CD4-positive, CD25-positive, alpha-beta regulatory T cell (primary cell): ENCODE results near the gene ORAI1. TPM values are rescaled to one million over a fixed set of nuclear protein-coding genes. Genes with fewer than 3 reads are reported as not detected.

Experiments
- ATAC-seq, 2 donors: fragments of 150-1000 bp; cut with Tn5 transposase; one replicate each; pipeline ENCODE4 v1.10.0; 2021; ENCODE audit warnings: low read depth in 2 of 2, moderate number of reproducible peaks in 2 of 2, moderate library complexity in 1 of 2
- DNase-seq, 3 donors: peaks; one replicate each; pipeline versions ENCODE4 v3.0.0 to v3.0.0-alpha.2; 2012 to 2022; ENCODE audit warnings: mixed read lengths in 1 of 3
- H3K27ac ChIP-seq: one replicate; pipeline ENCODE4 v1.7.0; 2013; ENCODE audit warnings: mild to moderate bottlenecking, low read length; ENCODE audit not compliant: insufficient read depth, poor library complexity, severe bottlenecking
- H3K27me3 ChIP-seq: one replicate; pipeline ENCODE4 v1.7.0; 2013; ENCODE audit warnings: low read length; ENCODE audit not compliant: control insufficient read depth, insufficient read depth
- H3K36me3 ChIP-seq: one replicate; pipeline ENCODE4 v1.7.0; 2013; ENCODE audit warnings: mild to moderate bottlenecking, low read length, moderate library complexity; ENCODE audit not compliant: control insufficient read depth, insufficient read depth
- H3K4me1 ChIP-seq: 2 replicates; pipeline ENCODE4 v1.7.0; 2013; ENCODE audit warnings: mild to moderate bottlenecking, low read length; ENCODE audit not compliant: insufficient read depth, control insufficient read depth, poor library complexity, severe bottlenecking
- H3K4me3 ChIP-seq: one replicate; pipeline ENCODE4 v1.7.0; 2013; ENCODE audit warnings: low read depth, mild to moderate bottlenecking, low read length, moderate library complexity
- H3K9me3 ChIP-seq, 2 experiments: 1 replicate in 1 of 2; 2 replicates in 1 of 2; pipeline ENCODE4 v1.7.0; 2013; ENCODE audit warnings: low read length in 2 of 2, mild to moderate bottlenecking in 1 of 2, moderate library complexity in 1 of 2; ENCODE audit not compliant: control insufficient read depth in 2 of 2
- H3K27ac Mint-ChIP-seq, 3 donors: one replicate each; pipeline ENCODE4 v1.8.0; 2020 to 2022; ENCODE audit warnings: mild to moderate bottlenecking in 3 of 3, mixed read lengths in 3 of 3, moderate library complexity in 2 of 3
- H3K27me3 Mint-ChIP-seq: one replicate; pipeline ENCODE4 v1.8.0; 2022; ENCODE audit warnings: mild to moderate bottlenecking, mixed read lengths
- H3K36me3 Mint-ChIP-seq: one replicate; pipeline ENCODE4 v1.8.0; 2020; ENCODE audit warnings: mixed read lengths
- H3K4me1 Mint-ChIP-seq, 4 donors: one replicate each; pipeline ENCODE4 v1.8.0; 2020 to 2022; ENCODE audit warnings: mixed read lengths in 4 of 4, mild to moderate bottlenecking in 1 of 4
- H3K4me3 Mint-ChIP-seq, 4 donors: one replicate each; pipeline ENCODE4 v1.8.0; 2020 to 2022; ENCODE audit warnings: mild to moderate bottlenecking in 4 of 4, mixed read lengths in 4 of 4, moderate library complexity in 3 of 4
- H3K9me3 Mint-ChIP-seq, 7 donors: one replicate each; pipeline ENCODE4 v1.8.0; 2020 to 2022; ENCODE audit warnings: mixed read lengths in 7 of 7, mild to moderate bottlenecking in 3 of 7, moderate library complexity in 2 of 7
- polyA plus RNA-seq, 4 donors: library from polyadenylated mRNA; unstranded; fragments of 300-500 nt; fragmentation: Illumina TruSeq; gene quantifications; one replicate each; pipeline ENCODE4 v1.2.3, GENCODE V29; 2021
- total RNA-seq: library from RNA; stranded (reverse); gene quantifications from one replicate; pipeline ENCODE4 v1.2.3, GENCODE V29; 2022

ORAI1 gene
- total and polyA plus RNA-seq, 5 donors from 2014 or later, result 53.5 to 181 (median 168) TPM

GRCh38 chr12:121641343-121641630 lies 15.0 kb downstream of the ORAI1 start:
- Histone ChIP-seq H3K27ac (no peak overlapping the region), H3K27me3 (no peaks in the 10 kb centered on the region), H3K9me3 (no peaks in the 10 kb centered on the region), H3K36me3 (peaks cover 17% of the 10 kb centered on the region), H3K4me1 (peaks cover 27% of the 10 kb centered on the region), H3K4me3 (no peak overlapping the region)
- Mint-ChIP-seq H3K4me3 (no peak overlapping the region), H3K36me3 (peaks cover 16% of the 10 kb centered on the region), H3K27ac (peak overlapping the region in 2 of 3 donors; percentile 15 to 64), H3K9me3 (no peaks in the 10 kb centered on the region), H3K27me3 (no peaks in the 10 kb centered on the region), H3K4me1 (peaks cover 0 to 43% (median 16%) of the 10 kb centered on the region in 4 donors)
- DNase-seq (no peak), ATAC-seq (no peak)

DNA sequence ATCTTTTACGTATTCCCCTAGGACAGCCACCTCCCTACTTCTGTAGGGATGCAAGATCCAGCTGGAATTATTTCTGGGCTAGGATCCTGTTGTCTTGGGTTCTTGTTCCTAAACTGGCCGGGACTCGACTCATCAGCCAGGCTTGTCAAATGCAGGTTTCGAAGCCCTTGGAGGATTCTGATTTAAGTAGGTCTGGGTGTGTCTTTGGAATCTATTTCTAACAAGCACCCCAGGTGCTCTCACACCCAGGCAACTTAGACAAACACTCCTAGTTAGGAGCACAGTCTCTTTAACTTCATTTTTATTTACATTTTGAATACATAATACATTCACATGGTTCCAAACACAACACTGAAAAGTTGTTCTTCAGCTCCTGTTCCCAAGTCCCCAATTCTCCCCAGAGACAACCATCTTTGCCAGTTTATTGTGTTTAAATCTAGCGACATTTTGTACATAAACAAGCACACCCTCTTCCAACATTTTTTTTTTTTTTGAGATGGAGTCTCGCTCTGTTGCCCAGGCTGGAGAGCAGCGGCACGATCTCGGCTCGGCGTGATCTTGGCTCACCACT lies 22.2 kb downstream of the ORAI1 start:
- Histone ChIP-seq H3K4me3 (no peak overlapping the region), H3K27me3 (no peaks in the 10 kb centered on the region), H3K36me3 (peaks cover under 1% of the 10 kb centered on the region), H3K4me1 (peaks cover 9% of the 10 kb centered on the region), H3K27ac (no peak overlapping the region), H3K9me3 (no peaks in the 10 kb centered on the region)
- Mint-ChIP-seq H3K27me3 (no peaks in the 10 kb centered on the region), H3K4me1 (peaks cover 4 to 12% (median 8%) of the 10 kb centered on the region in 4 donors), H3K36me3 (peaks cover 9% of the 10 kb centered on the region), H3K27ac (peak overlapping the region in 1 of 3 donors; percentile 67), H3K4me3 (no peak overlapping the region), H3K9me3 (no peaks in the 10 kb centered on the region)
- ATAC-seq (no peak), DNase-seq (no peak)

DNA sequence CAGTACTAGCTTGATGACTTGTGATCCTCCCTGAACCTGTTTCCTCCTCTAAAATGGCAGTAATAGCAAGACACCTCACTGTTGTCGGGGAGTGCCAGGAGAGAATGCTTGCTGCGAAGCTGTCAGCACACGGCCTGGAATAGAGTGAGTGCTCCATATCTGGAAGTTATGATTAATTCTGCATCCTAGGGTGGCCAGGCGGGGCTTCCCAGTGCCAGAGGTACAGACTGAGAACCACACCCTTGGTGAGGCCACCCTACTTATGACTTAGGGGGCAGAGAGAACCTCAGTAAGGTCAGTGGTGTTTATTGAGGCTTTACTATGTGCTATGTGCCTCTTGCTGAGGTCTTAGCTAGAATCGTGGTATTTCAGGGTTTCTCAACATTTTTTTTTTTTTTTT lies 23.0 kb downstream of the ORAI1 start:
- no peak overlapping the region for H3K4me3 ChIP-seq
- Mint-ChIP-seq H3K27me3 (no peaks in the 10 kb centered on the region), H3K4me3 (no peak overlapping the region), H3K36me3 (peaks cover 9% of the 10 kb centered on the region), H3K27ac (peak overlapping the region in 2 of 3 donors; percentile 67), H3K9me3 (no peaks in the 10 kb centered on the region), H3K4me1 (peaks cover 4 to 20% (median 13%) of the 10 kb centered on the region in 4 donors)
- H3K27me3 ChIP-seq, result no peaks in the 10 kb centered on the region
- peaks cover 9% of the 10 kb centered on the region for H3K4me1 ChIP-seq
- H3K27ac ChIP-seq, result no peak overlapping the region
- no peaks in the 10 kb centered on the region for H3K9me3 ChIP-seq
- no peak for DNase-seq
- no peaks in the 10 kb centered on the region for H3K36me3 ChIP-seq
- no peak for ATAC-seq

- no peaks in the 10 kb centered on the region for H3K9me3 Mint-ChIP-seq
- H3K4me1 Mint-ChIP-seq, result peaks cover 4 to 26% (median 14%) of the 10 kb centered on the region in 4 donors
- H3K4me3 Mint-ChIP-seq, result peak overlapping the region in 1 of 4 donors; percentile 31
- ATAC-seq (no peak), DNase-seq (peak in 1 of 3 donors; percentile 35)
- Histone ChIP-seq H3K36me3 (no peaks in the 10 kb centered on the region), H3K4me3 (no peak overlapping the region), H3K9me3 (no peaks in the 10 kb centered on the region), H3K27me3 (no peaks in the 10 kb centered on the region), H3K27ac (peak overlapping the region; percentile 15), H3K4me1 (peaks cover 9% of the 10 kb centered on the region)
- H3K27me3 Mint-ChIP-seq, result no peaks in the 10 kb centered on the region
- peaks cover 6% of the 10 kb centered on the region for H3K36me3 Mint-ChIP-seq
- peak overlapping the region; percentile 51 to 84 (median 82) for H3K27ac Mint-ChIP-seq
Measured at GRCh38 chr12:121649819-121650353, 23.6 kb downstream of the ORAI1 start.

DNA sequence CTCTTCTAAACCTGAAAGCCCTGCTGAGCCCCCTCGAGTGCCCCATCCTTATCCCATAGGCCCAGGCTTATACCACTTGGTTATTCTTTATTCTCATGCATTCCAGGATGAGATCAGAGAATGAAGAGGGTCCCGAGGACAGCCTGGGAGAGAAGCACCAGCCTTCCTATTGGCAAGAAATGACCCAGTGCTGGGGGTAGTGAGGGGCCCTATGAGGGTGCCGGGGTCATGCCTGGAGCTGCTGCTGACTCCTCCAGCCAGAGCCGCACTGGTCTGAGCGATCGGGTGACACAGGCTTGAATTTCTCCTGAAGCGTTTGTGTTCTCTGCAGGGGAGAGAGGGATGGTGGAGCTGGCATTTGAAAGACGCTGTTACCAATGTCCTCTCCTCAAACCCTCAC lies 25.0 kb downstream of the ORAI1 start:
- peaks cover 0 to 1% (median 0%) of the 10 kb centered on the region in 7 donors for H3K9me3 Mint-ChIP-seq
- Histone ChIP-seq H3K9me3 (no peaks in the 10 kb centered on the region), H3K36me3 (no peaks in the 10 kb centered on the region), H3K27ac (no peak overlapping the region), H3K27me3 (no peaks in the 10 kb centered on the region), H3K4me3 (no peak overlapping the region), H3K4me1 (peaks cover 9% of the 10 kb centered on the region)
- H3K4me1 Mint-ChIP-seq, result peaks cover 4 to 33% (median 17%) of the 10 kb centered on the region in 4 donors
- H3K4me3 Mint-ChIP-seq, result no peak overlapping the region
- H3K36me3 Mint-ChIP-seq, result peaks cover 11% of the 10 kb centered on the region
- no peaks in the 10 kb centered on the region for H3K27me3 Mint-ChIP-seq
- peak overlapping the region; percentile 67 to 84 (median 69) for H3K27ac Mint-ChIP-seq
- DNase-seq, result no peak
- ATAC-seq, result no peak

DNA sequence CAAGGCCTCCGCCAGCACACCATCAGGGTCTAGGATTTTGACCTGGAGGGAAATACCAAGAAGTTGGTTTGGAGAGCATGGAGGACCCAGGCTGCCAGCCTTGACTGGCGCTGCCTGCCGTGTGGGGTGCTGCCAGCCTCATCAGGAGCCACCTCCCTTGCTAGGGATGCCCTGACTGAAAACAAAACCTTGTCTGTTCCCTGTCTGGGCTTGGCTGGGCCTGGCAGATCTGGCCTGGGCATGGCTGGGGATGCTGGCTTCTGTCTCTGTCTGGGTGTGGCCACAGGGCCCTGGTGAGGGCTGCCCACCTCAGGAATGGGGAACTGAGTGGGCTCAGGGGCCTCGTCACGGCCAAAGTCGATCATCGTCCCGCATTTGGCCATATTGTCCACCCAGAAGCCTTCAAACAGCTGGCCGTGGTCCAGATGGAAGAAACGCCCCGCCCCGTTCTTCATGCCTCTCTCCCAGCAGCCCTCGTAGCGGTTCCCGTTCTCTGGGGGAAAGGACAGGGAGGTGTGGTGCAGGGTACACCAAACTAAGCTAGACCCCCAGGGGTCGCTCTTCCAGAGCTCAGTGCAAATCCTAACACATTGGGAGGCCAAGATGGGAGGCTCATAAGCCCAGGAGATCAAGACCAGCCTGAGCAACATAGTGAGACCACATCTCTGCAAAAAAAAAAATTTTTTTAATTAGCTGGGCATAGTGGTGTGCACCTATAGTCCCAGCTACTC lies 26.6 kb downstream of the ORAI1 start:
- no peak for DNase-seq
- Mint-ChIP-seq H3K4me3 (no peak overlapping the region), H3K36me3 (peaks cover 11% of the 10 kb centered on the region), H3K4me1 (peaks cover 12 to 47% (median 29%) of the 10 kb centered on the region in 4 donors), H3K27ac (peak overlapping the region in 2 of 3 donors; percentile 38 to 67), H3K9me3 (peaks cover 0 to 1% (median 0%) of the 10 kb centered on the region in 7 donors), H3K27me3 (no peaks in the 10 kb centered on the region)
- Histone ChIP-seq H3K27me3 (no peaks in the 10 kb centered on the region), H3K36me3 (no peaks in the 10 kb centered on the region), H3K4me3 (no peak overlapping the region), H3K27ac (no peak overlapping the region), H3K4me1 (peaks cover 18% of the 10 kb centered on the region), H3K9me3 (no peaks in the 10 kb centered on the region)
- ATAC-seq, result no peak

- H3K9me3 Mint-ChIP-seq, result peaks cover 0 to 1% (median 0%) of the 10 kb centered on the region in 7 donors
- H3K36me3 Mint-ChIP-seq, result peaks cover 11% of the 10 kb centered on the region
- H3K36me3 ChIP-seq, result no peaks in the 10 kb centered on the region
- peak overlapping the region; percentile 5 for H3K27ac ChIP-seq
- DNase-seq (no peak), ATAC-seq (no peak)
- H3K4me3 ChIP-seq, result no peak overlapping the region
- H3K4me3 Mint-ChIP-seq, result peak overlapping the region in 1 of 4 donors; percentile 66
- H3K27ac Mint-ChIP-seq, result peak overlapping the region in 1 of 3 donors; percentile 83
- peaks cover 28% of the 10 kb centered on the region for H3K4me1 ChIP-seq
- no peaks in the 10 kb centered on the region for H3K27me3 ChIP-seq
- peaks cover 12 to 56% (median 33%) of the 10 kb centered on the region in 4 donors for H3K4me1 Mint-ChIP-seq
- no peaks in the 10 kb centered on the region for H3K9me3 ChIP-seq
- H3K27me3 Mint-ChIP-seq, result no peaks in the 10 kb centered on the region
Measured at GRCh38 chr12:121653999-121654398, 27.7 kb downstream of the ORAI1 start.
